Measurements from ENCODE around the gene SCLT1. TPM values are rescaled to one million over a fixed set of nuclear protein-coding genes. Genes with fewer than 3 reads are reported as not detected.

SCLT1 gene
- total and polyA plus RNA-seq, 12 donors, result 0.97 to 16.6 (median 7.9) TPM

- no peaks in the 10 kb centered on the region for H3K27me3 ChIP-seq
- no peak overlapping the region for H3K4me3 ChIP-seq
- 47 to 53% (median 48%) methylated on average over 5 to 6 of the region's 6 CpGs for WGBS, 4 donors
- no peaks in the 10 kb centered on the region for H3K9me3 ChIP-seq (replicated peaks in 1 of 3)
- intact Hi-C loops (cut with DNase I), result loop anchor here (5.0 to 10.0 kb wide), 5 partner anchors 48 to 665 kb away; no protein-coding TSS in a partner anchor
- no peak for DNase-seq
- peaks cover 10 to 20% of the 10 kb centered on the region in 2 donors for H3K4me1 ChIP-seq (replicated peaks in 1 of 2)
- TF ChIP-seq CTCF (IDR thresholded peaks at IDR 0.05) (no peak), POLR2A (IDR thresholded peaks at IDR 0.05) (no peak)
- H3K27ac ChIP-seq, result peak overlapping the region in 3 of 5 donors; percentile 18 to 41 (median 31)
- H3K36me3 ChIP-seq (replicated peaks in 1 of 2), result peaks cover 0 to 65% of the 10 kb centered on the region in 2 donors
These were observed 233.3 kb downstream of the SCLT1 start for GRCh38 chr4:128859887-128860677.

DNA sequence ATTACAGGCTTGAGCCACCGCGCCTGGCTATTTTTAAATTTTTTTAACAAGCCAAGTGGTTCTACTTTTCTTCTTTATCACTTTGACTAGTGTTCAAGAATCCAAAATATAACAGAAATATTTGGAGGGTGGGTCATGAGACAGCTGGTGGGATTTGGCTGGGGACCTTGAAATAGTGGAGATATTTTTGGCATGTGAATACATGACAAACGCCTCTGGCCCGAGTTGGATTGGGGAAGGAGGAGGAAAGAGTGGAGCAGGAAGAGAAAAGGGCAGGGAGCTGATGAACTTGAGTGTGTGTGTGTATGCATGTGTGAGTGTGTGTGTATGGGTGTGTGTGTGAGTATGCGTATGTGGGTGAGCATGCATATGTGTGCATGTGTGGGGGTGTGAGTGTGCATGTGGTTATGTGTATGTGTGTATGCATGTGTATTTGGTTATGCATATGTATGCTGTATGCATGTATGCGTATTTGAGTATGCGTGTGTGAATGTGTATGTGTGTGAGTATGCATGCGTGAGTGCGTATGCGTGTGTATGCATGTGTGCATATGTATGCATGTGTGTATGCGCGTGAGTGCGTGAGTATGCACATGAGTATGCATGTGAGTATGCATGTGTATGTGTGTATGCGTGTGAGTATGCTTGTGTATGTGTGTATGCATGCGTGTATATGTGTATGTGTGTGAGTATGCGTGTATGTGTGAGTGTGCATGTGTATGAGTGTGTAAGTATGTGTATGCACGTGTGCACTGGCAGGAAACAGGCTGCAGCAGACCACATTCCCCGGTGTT, 234.3 kb downstream of the SCLT1 start:
- 67 to 76% (median 73%) methylated on average over 18 of the region's 18 CpGs for WGBS, 4 donors
- H3K4me1 ChIP-seq (replicated peaks in 1 of 2), result peaks cover 10 to 20% of the 10 kb centered on the region in 2 donors
- TF ChIP-seq POLR2A (IDR thresholded peaks at IDR 0.05), result no peak
- TF ChIP-seq CTCF (IDR thresholded peaks at IDR 0.05), result no peak
- H3K4me3 ChIP-seq, result no peak overlapping the region
- no peaks in the 10 kb centered on the region for H3K27me3 ChIP-seq
- H3K9me3 ChIP-seq (replicated peaks in 1 of 3), result no peaks in the 10 kb centered on the region
- intact Hi-C loops (cut with DNase I), result loop anchor here in 1 of 2 donors (5.0 kb wide), 1 partner anchor 47 kb away; no protein-coding TSS in a partner anchor
- H3K27ac ChIP-seq, result peak overlapping the region in 2 of 5 donors; percentile 20 to 47
- peaks cover 0 to 68% of the 10 kb centered on the region in 2 donors for H3K36me3 ChIP-seq (replicated peaks in 1 of 2)
- DNase-seq, result peak in 1 of 7 donors; percentile 25

GRCh38 chr4:128856246-128856645, 237.1 kb downstream of the SCLT1 start:
- H3K36me3 ChIP-seq (replicated peaks in 1 of 2), result peaks cover 0 to 76% of the 10 kb centered on the region in 2 donors

More at GRCh38 chr4:128856246-128856645, 237.1 kb downstream of the SCLT1 start:
- no peaks in the 10 kb centered on the region for H3K27me3 ChIP-seq
- WGBS, 4 donors, result 87 to 92% (median 90%) methylated on average over 2 of the region's 2 CpGs
- DNase-seq, result no peak
- intact Hi-C loops (cut with DNase I), result loop anchor here in 1 of 2 donors (5.0 kb wide), 1 partner anchor 44 kb away; no protein-coding TSS in a partner anchor
- no peak for TF ChIP-seq POLR2A (IDR thresholded peaks at IDR 0.05)
- no peak for TF ChIP-seq CTCF (IDR thresholded peaks at IDR 0.05)
- H3K4me1 ChIP-seq (replicated peaks in 1 of 2), result peaks cover 10 to 15% of the 10 kb centered on the region in 2 donors
- H3K9me3 ChIP-seq (replicated peaks in 1 of 3), result no peaks in the 10 kb centered on the region
- H3K27ac ChIP-seq, result no peak overlapping the region
- no peak overlapping the region for H3K4me3 ChIP-seq
